Smooth muscle cell (in vitro differentiated cells): Measurements from ENCODE around the gene NKX1-2. TPM values are rescaled to one million over a fixed set of nuclear protein-coding genes. Genes with fewer than 3 reads are reported as not detected.

ENCODE experiments used
- DNase-seq: peaks from one replicate; lab custom pipeline; 2025; ENCODE audit not compliant: unreplicated experiment; lab: John Stamatoyannopoulos, UW
- H2AFZ ChIP-seq: fragments of 200-600 bp; sonication (generic); 2 replicates; pipeline ENCODE4 v1.6.0; 2016; ENCODE audit warnings: antibody characterized with exemption, low read depth, mild to moderate bottlenecking
- H3F3A ChIP-seq: fragments of 200-600 bp; sonication (generic); 2 replicates; pipeline ENCODE4 v1.6.0; 2017; ENCODE audit warnings: antibody characterized with exemption, low read depth
- H3K27ac ChIP-seq: fragments of 200-600 bp; sonication (generic); 2 replicates; pipeline ENCODE4 v1.5.1; 2016; ENCODE audit warnings: low read depth, mild to moderate bottlenecking
- H3K27me3 ChIP-seq: fragments of 200-600 bp; sonication (generic); 2 replicates; pipeline ENCODE4 v1.6.1; 2016; ENCODE audit warnings: low read depth, mild to moderate bottlenecking
- H3K36me3 ChIP-seq: fragments of 200-600 bp; sonication (generic); 2 replicates; pipeline ENCODE4 v1.5.1; 2016; ENCODE audit warnings: low read depth
- H3K4me1 ChIP-seq: fragments of 200-600 bp; sonication (generic); 2 replicates; pipeline ENCODE4 v1.5.1; 2016; ENCODE audit warnings: low read depth
- H3K4me2 ChIP-seq: fragments of 200-600 bp; sonication (generic); 2 replicates; pipeline ENCODE4 v1.6.0; 2016; ENCODE audit warnings: mild to moderate bottlenecking
- H3K4me3 ChIP-seq: fragments of 200-600 bp; sonication (generic); 2 replicates; pipeline ENCODE4 v1.5.1; 2016; ENCODE audit warnings: mild to moderate bottlenecking
- H3K79me2 ChIP-seq: fragments of 200-600 bp; sonication (generic); 2 replicates; pipeline ENCODE4 v1.6.0; 2016; ENCODE audit warnings: low read depth, mild to moderate bottlenecking
- H3K9ac ChIP-seq: fragments of 200-600 bp; sonication (generic); 2 replicates; pipeline ENCODE4 v1.6.0; 2016; ENCODE audit warnings: low read depth
- H3K9me3 ChIP-seq: fragments of 200-600 bp; sonication (generic); replicated peaks from 2 replicates; pipeline ENCODE4 v1.5.1; 2016; ENCODE audit warnings: low read depth
- H4K20me1 ChIP-seq: fragments of 200-600 bp; sonication (generic); 2 replicates; pipeline ENCODE4 v1.6.0; 2016; ENCODE audit warnings: low read depth
- WGBS: methylation state at CpG from one replicate; pipeline ENCODE4 v1.1.7; 2016; ENCODE audit warnings: low lambda C conversion rate; 5-methylcytosine and 5-hydroxymethylcytosine counted together
- polyA plus RNA-seq: library from polyadenylated mRNA; unstranded; fragments of >200 nt; fragmentation: Nextera tagmentation; extraction: Ambion mirVana; gene quantifications from 2 replicates; pipeline ENCODE4 v1.2.1, GENCODE V29; 2016
- total RNA-seq: library from RNA; depleted of rRNA; stranded (reverse); fragments of >200 nt; gene quantifications from 2 replicates; pipeline ENCODE4 v1.2.3, GENCODE V29; 2014
- TF ChIP-seq, protein P1 (sequence below): fragments of 200-600 bp; sonication (generic); IDR thresholded peaks from 2 replicates; pipeline ENCODE4 v1.5.1; 2017; ENCODE audit warnings: borderline replicate concordance, mild to moderate bottlenecking, antibody characterized with exemption; ENCODE audit not compliant: insufficient read depth, poor library complexity, severe bottlenecking

NKX1-2 gene
- total and polyA plus RNA-seq, 2 experiments from 2014 or later = not detected

DNA sequence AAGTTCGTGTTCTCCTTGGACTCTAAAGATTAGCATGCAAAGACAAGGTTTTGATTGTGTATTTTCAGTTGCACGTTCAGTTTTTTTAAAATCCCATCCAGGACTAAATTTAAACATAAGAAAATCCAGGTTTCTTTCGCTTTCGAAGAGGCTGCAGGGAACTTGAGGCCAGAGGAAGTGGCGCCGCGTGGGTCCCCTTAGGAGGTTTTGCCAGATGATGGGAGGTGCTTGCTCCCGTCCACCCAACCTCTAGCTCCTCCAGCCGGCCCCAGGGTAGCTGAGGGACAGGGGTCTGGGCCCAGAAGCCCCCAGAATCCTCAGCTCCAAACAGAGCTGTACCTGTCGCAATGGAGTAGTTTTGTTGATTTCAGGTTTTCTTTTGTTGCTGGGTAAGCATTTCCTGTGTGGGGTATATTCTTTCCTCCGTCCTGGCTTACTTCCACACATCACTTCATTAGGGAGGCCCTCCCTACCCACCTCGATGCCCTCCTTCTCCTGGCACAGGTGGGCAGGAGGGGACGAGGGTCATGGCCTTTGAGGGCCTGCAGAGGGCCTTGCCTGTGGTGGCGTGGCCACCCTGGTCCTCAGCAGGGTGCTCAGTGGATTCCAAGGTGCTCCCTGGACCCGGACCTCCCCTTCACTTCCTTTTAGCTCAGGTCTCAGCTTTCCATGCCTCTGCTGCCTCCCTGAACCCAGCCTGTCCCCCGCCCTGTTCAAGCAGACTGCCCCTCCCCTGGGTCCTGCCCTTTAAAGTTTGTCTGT is 44.4 kb upstream of the NKX1-2 start:
- no peak overlapping the region for H2AFZ ChIP-seq
- H3K27me3 ChIP-seq = no peaks in the 10 kb centered on the region
- H3K27ac ChIP-seq = no peak overlapping the region
- no peak overlapping the region for H3K4me2 ChIP-seq
- no peaks in the 10 kb centered on the region for H3K9me3 ChIP-seq
- H3K9ac ChIP-seq = no peak overlapping the region
- no peaks in the 10 kb centered on the region for H3F3A ChIP-seq
- H3K79me2 ChIP-seq = no peaks in the 10 kb centered on the region
- no peaks in the 10 kb centered on the region for H4K20me1 ChIP-seq
- H3K4me3 ChIP-seq = no peak overlapping the region
- no peak for DNase-seq
- TF ChIP-seq, protein P1, sequence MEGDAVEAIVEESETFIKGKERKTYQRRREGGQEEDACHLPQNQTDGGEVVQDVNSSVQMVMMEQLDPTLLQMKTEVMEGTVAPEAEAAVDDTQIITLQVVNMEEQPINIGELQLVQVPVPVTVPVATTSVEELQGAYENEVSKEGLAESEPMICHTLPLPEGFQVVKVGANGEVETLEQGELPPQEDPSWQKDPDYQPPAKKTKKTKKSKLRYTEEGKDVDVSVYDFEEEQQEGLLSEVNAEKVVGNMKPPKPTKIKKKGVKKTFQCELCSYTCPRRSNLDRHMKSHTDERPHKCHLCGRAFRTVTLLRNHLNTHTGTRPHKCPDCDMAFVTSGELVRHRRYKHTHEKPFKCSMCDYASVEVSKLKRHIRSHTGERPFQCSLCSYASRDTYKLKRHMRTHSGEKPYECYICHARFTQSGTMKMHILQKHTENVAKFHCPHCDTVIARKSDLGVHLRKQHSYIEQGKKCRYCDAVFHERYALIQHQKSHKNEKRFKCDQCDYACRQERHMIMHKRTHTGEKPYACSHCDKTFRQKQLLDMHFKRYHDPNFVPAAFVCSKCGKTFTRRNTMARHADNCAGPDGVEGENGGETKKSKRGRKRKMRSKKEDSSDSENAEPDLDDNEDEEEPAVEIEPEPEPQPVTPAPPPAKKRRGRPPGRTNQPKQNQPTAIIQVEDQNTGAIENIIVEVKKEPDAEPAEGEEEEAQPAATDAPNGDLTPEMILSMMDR = no peak
- no peaks in the 10 kb centered on the region for H3K4me1 ChIP-seq
- no peaks in the 10 kb centered on the region for H3K36me3 ChIP-seq
- 92% methylated on average over 16 of the region's 16 CpGs for WGBS

- TF ChIP-seq, protein P1 = no peak
- Histone ChIP-seq H3K36me3 (no peaks in the 10 kb centered on the region), H4K20me1 (no peaks in the 10 kb centered on the region), H3K79me2 (no peaks in the 10 kb centered on the region), H2AFZ (no peak overlapping the region), H3K4me2 (no peak overlapping the region), H3K9me3 (no peaks in the 10 kb centered on the region), H3F3A (no peaks in the 10 kb centered on the region), H3K27me3 (no peaks in the 10 kb centered on the region), H3K4me3 (no peak overlapping the region), H3K27ac (no peak overlapping the region), H3K4me1 (no peaks in the 10 kb centered on the region), H3K9ac (no peak overlapping the region)
- 80% methylated on average over 23 of the region's 23 CpGs for WGBS
- no peak for DNase-seq
Observed at GRCh38 chr10:124493214-124493882, 43.5 kb upstream of the NKX1-2 start.

DNA sequence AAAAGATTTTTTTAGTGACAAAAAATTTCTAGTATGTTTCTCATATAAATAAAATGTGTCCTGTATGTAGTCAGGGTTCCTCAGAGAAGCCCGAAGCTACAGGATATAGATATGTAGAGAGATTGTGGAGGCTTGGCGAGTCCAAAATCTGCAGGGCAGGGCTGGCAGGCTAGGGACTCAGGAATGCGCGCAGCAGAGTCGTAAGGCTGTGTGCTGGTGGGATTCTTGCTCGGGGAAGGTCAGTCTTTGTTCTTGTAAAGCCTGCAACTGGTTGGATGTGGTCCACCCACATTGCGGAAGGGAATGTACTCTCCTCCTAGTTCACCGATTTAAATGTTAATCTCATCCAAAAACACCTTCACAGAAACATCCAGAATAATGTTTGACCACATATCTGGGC is 42.4 kb upstream of the NKX1-2 start:
- Histone ChIP-seq H3K27me3 (no peaks in the 10 kb centered on the region), H3K27ac (no peak overlapping the region), H2AFZ (no peak overlapping the region), H3K9ac (no peak overlapping the region), H4K20me1 (no peaks in the 10 kb centered on the region), H3K4me1 (no peaks in the 10 kb centered on the region), H3K36me3 (no peaks in the 10 kb centered on the region), H3K79me2 (no peaks in the 10 kb centered on the region), H3K9me3 (no peaks in the 10 kb centered on the region), H3K4me2 (no peak overlapping the region), H3K4me3 (no peak overlapping the region), H3F3A (no peaks in the 10 kb centered on the region)
- 91% methylated on average over 8 of the region's 8 CpGs for WGBS
- TF ChIP-seq, protein P1 = no peak
- DNase-seq = no peak
